ENCODE data around the gene SETD2.
"Not testable (repeated sequence)": the region's sequence is repeated elsewhere in the genome, so short reads cannot be mapped to it uniquely, and the experiment has no call there.

DNA sequence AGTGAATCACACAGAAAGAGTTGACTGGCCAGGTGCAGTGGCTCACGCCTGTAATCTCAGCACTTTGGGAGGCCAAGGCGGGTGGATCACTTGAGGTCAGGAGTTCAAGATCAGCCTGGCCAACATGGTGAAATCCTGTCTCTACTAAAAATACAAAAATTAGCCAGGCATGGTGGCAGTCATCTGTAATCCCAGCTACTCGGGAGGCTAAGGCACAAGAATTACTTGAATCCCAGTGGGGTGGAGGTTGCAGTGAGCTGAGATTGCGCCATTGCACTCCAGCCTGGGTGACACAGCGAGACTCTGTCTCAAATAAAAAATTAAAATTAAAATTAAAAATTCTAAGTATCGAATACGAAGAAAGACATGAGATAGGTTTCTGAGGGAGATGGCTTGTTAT, 23.4 kb downstream of the SETD2 start:
- not testable (repeated sequence) for TF ChIP-seq CTCF, POLR2A (IDR thresholded peaks at IDR 0.05)

Data from lower leg skin (tissue), 3 donors.